Activated T-cell treated with anti-CD3 and anti-CD28 coated beads for 48 hours (primary cell): Measurements from ENCODE around the gene RGS19.

Experiments
- DNase-seq: peaks from one replicate; pipeline ENCODE4 v3.0.0-alpha.2; 2020; ENCODE audit warnings: low read depth

Gene RGS19

GRCh38 chr20:64076061-64076997 lies 3.0 kb downstream of the RGS19 start:
- no peak for DNase-seq

GRCh38 chr20:64075556-64075955 lies 3.8 kb downstream of the RGS19 start:
- no peak for DNase-seq

- no peak for DNase-seq
Measured at GRCh38 chr20:64074963-64075362, 4.4 kb downstream of the RGS19 start.

- no peak for DNase-seq
Measured at GRCh38 chr20:64074184-64074789, 5.0 kb downstream of the RGS19 start.

- no peak for DNase-seq
Measured at GRCh38 chr20:64073476-64074183, 5.7 kb downstream of the RGS19 start.

GRCh38 chr20:64072498-64073063 lies 6.7 kb downstream of the RGS19 start:
- DNase-seq: no peak

GRCh38 chr20:64071341-64072332 lies 7.7 kb downstream of the RGS19 start:
- DNase-seq: no peak

GRCh38 chr20:64070244-64070993 lies 8.9 kb downstream of the RGS19 start:
- DNase-seq: no peak

GRCh38 chr20:64069614-64070243 lies 9.6 kb downstream of the RGS19 start:
- DNase-seq: no peak

GRCh38 chr20:64069209-64069613 lies 10.1 kb downstream of the RGS19 start:
- no peak for DNase-seq

- no peak for DNase-seq
Measured at GRCh38 chr20:64068386-64069208, 10.7 kb downstream of the RGS19 start.

GRCh38 chr20:64067733-64068307 lies 11.5 kb downstream of the RGS19 start:
- no peak for DNase-seq

- DNase-seq: no peak
Measured at GRCh38 chr20:64067005-64067632, 12.2 kb downstream of the RGS19 start.

- peak; percentile 61 for DNase-seq
Measured at GRCh38 chr20:64065974-64066343, 13.4 kb downstream of the RGS19 start.

- no peak for DNase-seq
Measured at GRCh38 chr20:64065062-64065973, 14.0 kb downstream of the RGS19 start.

GRCh38 chr20:64064145-64064698 lies 15.1 kb downstream of the RGS19 start:
- no peak for DNase-seq
